Epithelial cell of esophagus (primary cell): Measurements from ENCODE around the gene SECISBP2L.

Source experiments
- DNase-seq: peaks from one replicate; pipeline ENCODE4 v3.0.0; 2010; ENCODE audit warnings: low read depth
- H3K4me3 ChIP-seq: 2 replicates; pipeline ENCODE4 v1.5.1; 2011; ENCODE audit warnings: mild to moderate bottlenecking, low read length, control low read depth
- TF ChIP-seq, protein P1 (sequence below): IDR thresholded peaks from 2 replicates; pipeline ENCODE4 v1.5.1; 2011; ENCODE audit warnings: low read depth, mild to moderate bottlenecking, low read length, control low read depth, inconsistent platforms; ENCODE audit not compliant: insufficient read depth; ENCODE audit errors: missing control alignments

The SECISBP2L gene

DNA sequence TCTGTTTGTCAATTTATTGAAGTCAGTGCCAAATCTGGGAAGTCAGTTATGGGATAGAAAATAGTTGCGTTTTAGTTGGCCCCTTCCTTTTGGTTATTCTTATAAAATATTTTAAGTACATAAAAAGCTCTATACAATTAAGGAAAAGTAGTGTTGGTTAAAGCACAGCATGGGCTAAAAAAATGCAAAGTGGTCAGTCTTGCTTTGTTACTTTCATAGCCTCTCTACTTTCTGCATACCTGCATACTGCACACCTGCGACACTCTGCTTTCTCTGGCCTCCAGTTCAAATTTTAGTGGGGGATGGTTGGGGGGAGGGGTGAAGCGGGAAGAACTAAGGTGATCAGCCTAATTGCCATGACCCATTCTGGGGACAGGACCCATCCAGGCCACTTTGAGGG, 60.7 kb downstream of the SECISBP2L start:
- no peak for DNase-seq
- TF ChIP-seq, protein P1, sequence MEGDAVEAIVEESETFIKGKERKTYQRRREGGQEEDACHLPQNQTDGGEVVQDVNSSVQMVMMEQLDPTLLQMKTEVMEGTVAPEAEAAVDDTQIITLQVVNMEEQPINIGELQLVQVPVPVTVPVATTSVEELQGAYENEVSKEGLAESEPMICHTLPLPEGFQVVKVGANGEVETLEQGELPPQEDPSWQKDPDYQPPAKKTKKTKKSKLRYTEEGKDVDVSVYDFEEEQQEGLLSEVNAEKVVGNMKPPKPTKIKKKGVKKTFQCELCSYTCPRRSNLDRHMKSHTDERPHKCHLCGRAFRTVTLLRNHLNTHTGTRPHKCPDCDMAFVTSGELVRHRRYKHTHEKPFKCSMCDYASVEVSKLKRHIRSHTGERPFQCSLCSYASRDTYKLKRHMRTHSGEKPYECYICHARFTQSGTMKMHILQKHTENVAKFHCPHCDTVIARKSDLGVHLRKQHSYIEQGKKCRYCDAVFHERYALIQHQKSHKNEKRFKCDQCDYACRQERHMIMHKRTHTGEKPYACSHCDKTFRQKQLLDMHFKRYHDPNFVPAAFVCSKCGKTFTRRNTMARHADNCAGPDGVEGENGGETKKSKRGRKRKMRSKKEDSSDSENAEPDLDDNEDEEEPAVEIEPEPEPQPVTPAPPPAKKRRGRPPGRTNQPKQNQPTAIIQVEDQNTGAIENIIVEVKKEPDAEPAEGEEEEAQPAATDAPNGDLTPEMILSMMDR: no peak
- H3K4me3 ChIP-seq: no peak overlapping the region

DNA sequence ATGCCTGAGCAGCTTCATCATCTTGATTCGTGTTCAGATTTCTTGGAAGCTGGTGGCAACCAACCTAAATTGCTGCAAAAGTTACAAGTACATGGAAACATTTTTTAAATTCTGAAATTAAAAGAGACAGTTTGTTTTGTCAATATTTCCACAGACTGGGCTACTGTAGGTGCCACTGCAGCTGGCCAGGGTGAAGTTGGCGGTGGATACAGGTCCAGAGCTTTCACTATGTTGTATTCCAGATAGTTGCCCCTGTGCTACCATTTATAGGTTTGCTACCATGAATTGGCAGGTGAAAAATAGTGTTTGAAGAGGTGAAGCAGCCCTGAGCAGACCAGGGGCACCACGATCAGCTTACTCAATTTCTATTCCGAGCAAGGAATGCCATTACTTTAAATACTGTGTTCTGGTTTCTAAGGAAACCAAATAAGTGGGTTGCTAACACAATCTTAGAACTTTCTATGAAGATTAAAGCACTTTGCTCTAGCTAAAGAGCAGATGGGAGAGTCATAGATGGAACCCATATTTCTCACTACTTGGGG, 61.4 kb downstream of the SECISBP2L start:
- H3K4me3 ChIP-seq: no peak overlapping the region
- TF ChIP-seq, protein P1: no peak
- DNase-seq: no peak

DNA sequence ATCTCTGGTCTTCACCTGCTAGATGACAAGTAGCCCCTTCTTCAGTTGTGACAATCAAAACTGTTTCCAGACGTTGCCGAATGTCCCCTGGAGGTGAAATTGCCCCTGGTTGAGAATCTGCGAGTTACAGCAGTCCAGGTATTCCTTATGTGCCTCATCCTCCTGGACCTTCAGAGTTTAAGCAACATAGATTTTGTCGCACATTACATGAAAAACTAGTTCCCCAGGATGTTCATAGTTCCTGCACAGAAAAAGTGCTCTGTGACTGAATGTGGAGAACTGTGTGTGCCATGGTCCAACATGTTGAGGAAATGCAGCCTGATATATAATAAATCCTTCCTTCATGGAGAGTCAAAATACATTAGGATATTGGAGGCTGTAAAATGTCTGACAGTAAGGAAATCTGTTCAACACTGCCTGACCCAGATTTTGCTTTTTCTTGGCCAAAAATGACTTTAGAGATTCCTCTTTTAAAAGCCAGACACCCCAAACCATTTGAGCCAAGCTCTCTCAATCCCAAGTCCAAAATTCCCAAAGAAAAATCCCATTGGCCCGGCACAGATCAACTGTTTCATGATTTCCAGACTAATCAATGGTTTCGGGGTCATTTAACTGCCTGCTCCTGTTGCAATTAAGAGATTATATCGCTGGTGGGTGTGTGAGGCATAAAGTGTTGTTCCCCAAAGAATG, 62.1 kb downstream of the SECISBP2L start:
- TF ChIP-seq, protein P1: no peak
- H3K4me3 ChIP-seq: no peak overlapping the region
- no peak for DNase-seq

GRCh38 chr15:48983300-48983699, 62.9 kb downstream of the SECISBP2L start:
- no peak overlapping the region for H3K4me3 ChIP-seq
- TF ChIP-seq, protein P1: no peak
- DNase-seq: no peak

- TF ChIP-seq, protein P1: no peak
- peak; percentile 60 for DNase-seq
- H3K4me3 ChIP-seq: no peak overlapping the region
These were observed 64.3 kb downstream of the SECISBP2L start for GRCh38 chr15:48981941-48982340.

GRCh38 chr15:48978638-48979037, 67.6 kb downstream of the SECISBP2L start:
- no peak overlapping the region for H3K4me3 ChIP-seq
- DNase-seq: no peak
- TF ChIP-seq, protein P1: no peak
